Measurements from ENCODE around the gene OAT. TPM values are rescaled to one million over a fixed set of nuclear protein-coding genes. Genes with fewer than 3 reads are reported as not detected.

Gene OAT
- total RNA-seq, 1 donor from 2014 or later = 55.1 TPM

GRCh38 chr10:124356701-124357560 lies 61.8 kb downstream of the OAT start:
- Mint-ChIP-seq H3K36me3 (peaks cover 3% of the 10 kb centered on the region), H3K4me1 (peaks cover 48% of the 10 kb centered on the region), H3K27me3 (ENCODE audit: low read depth) (peaks cover 1% of the 10 kb centered on the region), H3K9me3 (peaks cover 12% of the 10 kb centered on the region), H3K27ac (peak overlapping the region; percentile 80), H3K4me3 (no peak overlapping the region)
- TF ChIP-seq CTCF (IDR thresholded peaks at IDR 0.05; ENCODE audit: unreplicated experiment) = no peak
- no peak for DNase-seq (ENCODE audit: low spot score in 2 of 2, unreplicated experiment in 2 of 2)

- Mint-ChIP-seq H3K4me3 (peak overlapping the region; percentile 59), H3K36me3 (peaks cover 3% of the 10 kb centered on the region), H3K9me3 (peaks cover 6% of the 10 kb centered on the region), H3K27ac (peak overlapping the region; percentile 85), H3K27me3 (ENCODE audit: low read depth) (peaks cover 4% of the 10 kb centered on the region), H3K4me1 (peaks cover 48% of the 10 kb centered on the region)
- TF ChIP-seq CTCF (IDR thresholded peaks at IDR 0.05; ENCODE audit: unreplicated experiment) = no peak
- DNase-seq (ENCODE audit: low spot score in 2 of 2, unreplicated experiment in 2 of 2) = peak in 1 of 2 experiments; percentile 58
Measured at GRCh38 chr10:124354411-124355382, 64.0 kb downstream of the OAT start.

GRCh38 chr10:124353896-124354295 lies 64.8 kb downstream of the OAT start:
- Mint-ChIP-seq H3K27ac (peak overlapping the region; percentile 53), H3K4me3 (no peak overlapping the region), H3K9me3 (peaks cover 3% of the 10 kb centered on the region), H3K4me1 (peaks cover 44% of the 10 kb centered on the region), H3K27me3 (ENCODE audit: low read depth) (peaks cover 4% of the 10 kb centered on the region), H3K36me3 (no peaks in the 10 kb centered on the region)
- TF ChIP-seq CTCF (IDR thresholded peaks at IDR 0.05; ENCODE audit: unreplicated experiment) = no peak
- no peak for DNase-seq (ENCODE audit: low spot score in 2 of 2, unreplicated experiment in 2 of 2)

GRCh38 chr10:124353091-124353815 lies 65.5 kb downstream of the OAT start:
- peaks cover 3% of the 10 kb centered on the region for H3K9me3 Mint-ChIP-seq
- no peak for TF ChIP-seq CTCF (IDR thresholded peaks at IDR 0.05; ENCODE audit: unreplicated experiment)
- DNase-seq (ENCODE audit: low spot score in 2 of 2, unreplicated experiment in 2 of 2) = no peak
- peak overlapping the region; percentile 53 for H3K27ac Mint-ChIP-seq
- peaks cover 4% of the 10 kb centered on the region for H3K27me3 Mint-ChIP-seq (ENCODE audit: low read depth)
- no peak overlapping the region for H3K4me3 Mint-ChIP-seq
- peaks cover 40% of the 10 kb centered on the region for H3K4me1 Mint-ChIP-seq
- no peaks in the 10 kb centered on the region for H3K36me3 Mint-ChIP-seq

All from mesothelial cell of epicardium (in vitro differentiated cells).